ENCODE measurements around the gene TCOF1.

The TCOF1 gene

GRCh38 chr5:150404941-150405816 lies 47.7 kb downstream of the TCOF1 start:
- ATAC-seq (ENCODE audit: low read depth): no peak
- peak overlapping the region; percentile 68 for H3K4me3 Mint-ChIP-seq
- DNase-seq (ENCODE audit: low spot score in 2 of 2): peak in 1 of 2 donors; percentile 54
- peaks cover 64% of the 10 kb centered on the region for H3K36me3 Mint-ChIP-seq
- H3K4me1 Mint-ChIP-seq: peaks cover 53% of the 10 kb centered on the region
- no peaks in the 10 kb centered on the region for H3K27me3 Mint-ChIP-seq
- peak overlapping the region; percentile 100 for H3K27ac Mint-ChIP-seq
- no peaks in the 10 kb centered on the region for H3K9me3 Mint-ChIP-seq

- Mint-ChIP-seq H3K36me3 (peaks cover 69% of the 10 kb centered on the region), H3K9me3 (no peaks in the 10 kb centered on the region)
Observed at GRCh38 chr5:150406103-150406722, 48.7 kb downstream of the TCOF1 start.

GRCh38 chr5:150406723-150407095 lies 49.2 kb downstream of the TCOF1 start:
- peak in 1 of 2 donors; percentile 56 for DNase-seq (ENCODE audit: low spot score in 2 of 2)
- H3K4me3 Mint-ChIP-seq: peak overlapping the region; percentile 85
- H3K36me3 Mint-ChIP-seq: peaks cover 67% of the 10 kb centered on the region
- H3K4me1 Mint-ChIP-seq: peaks cover 41% of the 10 kb centered on the region
- no peaks in the 10 kb centered on the region for H3K9me3 Mint-ChIP-seq
- ATAC-seq (ENCODE audit: low read depth): no peak
- H3K27me3 Mint-ChIP-seq: no peaks in the 10 kb centered on the region
- peak overlapping the region; percentile 100 for H3K27ac Mint-ChIP-seq

More at GRCh38 chr5:150406103-150406722, 48.7 kb downstream of the TCOF1 start:
- peak overlapping the region; percentile 100 for H3K27ac Mint-ChIP-seq
- H3K4me1 Mint-ChIP-seq: peaks cover 46% of the 10 kb centered on the region
- H3K27me3 Mint-ChIP-seq: no peaks in the 10 kb centered on the region
- peak; percentile 40 to 51 for DNase-seq (ENCODE audit: low spot score in 2 of 2)
- no peak for ATAC-seq (ENCODE audit: low read depth)
- H3K4me3 Mint-ChIP-seq: peak overlapping the region; percentile 85

- Mint-ChIP-seq H3K9me3 (no peaks in the 10 kb centered on the region), H3K4me3 (peak overlapping the region; percentile 85), H3K4me1 (peaks cover 39% of the 10 kb centered on the region), H3K27ac (peak overlapping the region; percentile 100), H3K27me3 (no peaks in the 10 kb centered on the region), H3K36me3 (peaks cover 63% of the 10 kb centered on the region)
- DNase-seq (ENCODE audit: low spot score in 2 of 2) (peak in 1 of 2 donors; percentile 69), ATAC-seq (ENCODE audit: low read depth) (peak; percentile 0)
Observed at GRCh38 chr5:150407096-150407720, 49.7 kb downstream of the TCOF1 start.

- peaks cover 63% of the 10 kb centered on the region for H3K36me3 Mint-ChIP-seq
- H3K27me3 Mint-ChIP-seq: no peaks in the 10 kb centered on the region
- peak overlapping the region; percentile 100 for H3K27ac Mint-ChIP-seq
- peak overlapping the region; percentile 85 for H3K4me3 Mint-ChIP-seq
- peaks cover 41% of the 10 kb centered on the region for H3K4me1 Mint-ChIP-seq
- no peaks in the 10 kb centered on the region for H3K9me3 Mint-ChIP-seq
- DNase-seq (ENCODE audit: low spot score in 2 of 2) (peak; percentile 61), ATAC-seq (ENCODE audit: low read depth) (no peak)
Observed at GRCh38 chr5:150408231-150408943, 50.9 kb downstream of the TCOF1 start.

GRCh38 chr5:150409638-150410523 lies 52.4 kb downstream of the TCOF1 start:
- Mint-ChIP-seq H3K27me3 (no peaks in the 10 kb centered on the region), H3K36me3 (peaks cover 60% of the 10 kb centered on the region), H3K4me3 (peak overlapping the region; percentile 85), H3K9me3 (no peaks in the 10 kb centered on the region), H3K4me1 (peaks cover 43% of the 10 kb centered on the region), H3K27ac (peak overlapping the region; percentile 100)
- DNase-seq (ENCODE audit: low spot score in 2 of 2): peak; percentile 64 to 71
- ATAC-seq (ENCODE audit: low read depth): no peak

GRCh38 chr5:150410524-150411244 lies 53.2 kb downstream of the TCOF1 start:
- Mint-ChIP-seq H3K4me3 (peak overlapping the region; percentile 85), H3K9me3 (no peaks in the 10 kb centered on the region), H3K4me1 (peaks cover 47% of the 10 kb centered on the region), H3K27ac (peak overlapping the region; percentile 100), H3K27me3 (no peaks in the 10 kb centered on the region), H3K36me3 (peaks cover 54% of the 10 kb centered on the region)
- ATAC-seq (ENCODE audit: low read depth) (peak; percentile 18), DNase-seq (ENCODE audit: low spot score in 2 of 2) (peak; percentile 74 to 82)

GRCh38 chr5:150411245-150411979 lies 53.9 kb downstream of the TCOF1 start:
- Mint-ChIP-seq H3K4me1 (peaks cover 47% of the 10 kb centered on the region), H3K4me3 (peak overlapping the region; percentile 85), H3K27me3 (no peaks in the 10 kb centered on the region), H3K9me3 (no peaks in the 10 kb centered on the region), H3K36me3 (peaks cover 48% of the 10 kb centered on the region), H3K27ac (peak overlapping the region; percentile 100)
- peak; percentile 7 for ATAC-seq (ENCODE audit: low read depth)
- peak in 1 of 2 donors; percentile 83 for DNase-seq (ENCODE audit: low spot score in 2 of 2)

- H3K36me3 Mint-ChIP-seq: peaks cover 37% of the 10 kb centered on the region
- peaks cover 35% of the 10 kb centered on the region for H3K4me1 Mint-ChIP-seq
- H3K9me3 Mint-ChIP-seq: no peaks in the 10 kb centered on the region
- H3K27me3 Mint-ChIP-seq: no peaks in the 10 kb centered on the region
- peak within 1 kb of the TSS; percentile 85 for H3K4me3 Mint-ChIP-seq
- DNase-seq (ENCODE audit: low spot score in 2 of 2): peak; percentile 99 to 100
- peak; percentile 57 for ATAC-seq (ENCODE audit: low read depth)
- H3K27ac Mint-ChIP-seq: peak within 1 kb of the TSS; percentile 100
Observed at GRCh38 chr5:150412319-150413175, 55.0 kb downstream of the TCOF1 start, which contains the start of gene CD74. CD74 (minus strand) TSS chr5:150412910; CDS start chr5:150412749, 161 bp downstream.

GRCh38 chr5:150413176-150413901 lies 55.8 kb downstream of the TCOF1 start:
- H3K27me3 Mint-ChIP-seq: no peaks in the 10 kb centered on the region
- H3K4me1 Mint-ChIP-seq: peaks cover 29% of the 10 kb centered on the region
- H3K27ac Mint-ChIP-seq: peak overlapping the region; percentile 100
- DNase-seq (ENCODE audit: low spot score in 2 of 2) (no peak), ATAC-seq (ENCODE audit: low read depth) (no peak)
- H3K4me3 Mint-ChIP-seq: peak overlapping the region; percentile 85
- H3K36me3 Mint-ChIP-seq: peaks cover 31% of the 10 kb centered on the region
- H3K9me3 Mint-ChIP-seq: no peaks in the 10 kb centered on the region

Measured in memory B cell (primary cell).